GM23338 (cell line): ENCODE results near the gene DPH2.

ENCODE experiments used
- CTCF ChIP-seq, 2 experiments: fragments of 200-600 bp in 1 of 2; sonication (generic) in 1 of 2; conservative IDR thresholded peaks; 2 replicates each; pipeline versions ENCODE4 v1.5.1 to v1.6.1; 2016 to 2017; ENCODE audit warnings: antibody characterized with exemption in 2 of 2, low read depth in 2 of 2, mild to moderate bottlenecking in 2 of 2, moderate library complexity in 1 of 2
- EZH2 ChIP-seq: fragments of 200-600 bp; sonication (generic); IDR thresholded peaks from one replicate; pipeline ENCODE4 v1.8.0; 2017; ENCODE audit warnings: antibody characterized with exemption, mild to moderate bottlenecking, low read depth; ENCODE audit not compliant: unreplicated experiment
- EZH2phosphoT487 ChIP-seq: fragments of 200-600 bp; sonication (generic); IDR thresholded peaks from one replicate; pipeline ENCODE4 v1.8.1; 2018; ENCODE audit warnings: antibody characterized with exemption; ENCODE audit not compliant: unreplicated experiment
- JUNB ChIP-seq: IDR thresholded peaks from one replicate; pipeline ENCODE4 v1.6.1; 2016; ENCODE audit warnings: antibody characterized with exemption; ENCODE audit not compliant: unreplicated experiment
- POLR2AphosphoS5 ChIP-seq: IDR thresholded peaks from 2 replicates; pipeline ENCODE4 v1.6.1; 2016; ENCODE audit warnings: antibody characterized with exemption, low read depth
- REST ChIP-seq: IDR thresholded peaks from one replicate; pipeline ENCODE4 v1.6.1; 2018; ENCODE audit warnings: antibody characterized with exemption; ENCODE audit not compliant: unreplicated experiment
- STAT1 ChIP-seq: IDR thresholded peaks from one replicate; pipeline ENCODE4 v1.6.1; 2016; ENCODE audit warnings: antibody characterized with exemption; ENCODE audit not compliant: unreplicated experiment
- ZNF114 ChIP-seq: fragments of 250-450 bp; sonication (Bioruptor Pico); IDR thresholded peaks from 2 replicates; pipeline ENCODE4 v1.5.0; 2020; ENCODE audit warnings: mild to moderate bottlenecking, moderate library complexity

- TF ChIP-seq CTCF (conservative IDR thresholded peaks at IDR 0.05; ENCODE audit: low read depth in 2 of 2), result peak; percentile 59 to 85
- TF ChIP-seq EZH2, result no peak
- TF ChIP-seq POLR2AphosphoS5, result peak; percentile 32
- no peak for TF ChIP-seq ZNF114 (CRISPR knock-in tag)
- TF ChIP-seq REST, result no peak
- TF ChIP-seq STAT1, result no peak
- no peak for TF ChIP-seq EZH2phosphoT487
- no peak for TF ChIP-seq JUNB
Observed at GRCh38 chr1:43994794-43995790, 25.3 kb downstream of the DPH2 start.
